HG02981 (cell line): ENCODE data around the gene ATP5F1E.
"Not testable (repeated sequence)": the region's sequence is repeated elsewhere in the genome, so short reads cannot be mapped to it uniquely, and the experiment has no call there.

ENCODE experiments used
- ATAC-seq: cut with Tn5 transposase; IDR thresholded peaks from one replicate; pipeline ENCODE4 v1.9.1; 2021; ENCODE audit warnings: mild to moderate bottlenecking, moderate library complexity; ENCODE audit not compliant: unreplicated experiment

ATP5F1E gene

DNA sequence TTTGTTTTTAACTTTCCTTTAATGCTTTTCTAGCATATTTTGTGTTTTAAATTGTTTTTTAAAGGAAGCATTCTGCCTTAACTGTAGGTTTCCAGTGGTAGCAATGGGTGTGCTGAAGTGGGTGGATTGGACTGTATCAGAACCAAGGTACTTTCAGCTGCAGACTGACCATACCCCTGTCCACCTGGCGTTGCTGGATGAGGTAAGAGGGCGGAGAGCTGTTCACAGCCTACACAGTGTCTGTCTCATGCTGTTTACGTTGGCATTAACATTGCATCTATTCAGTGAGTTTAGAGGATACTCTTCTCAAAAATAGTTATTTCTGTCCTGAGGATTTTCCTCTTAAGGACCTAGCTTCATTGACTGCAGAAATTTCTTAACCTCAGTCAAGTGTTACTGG, 39.2 kb downstream of the ATP5F1E start:
- ATAC-seq: no peak

DNA sequence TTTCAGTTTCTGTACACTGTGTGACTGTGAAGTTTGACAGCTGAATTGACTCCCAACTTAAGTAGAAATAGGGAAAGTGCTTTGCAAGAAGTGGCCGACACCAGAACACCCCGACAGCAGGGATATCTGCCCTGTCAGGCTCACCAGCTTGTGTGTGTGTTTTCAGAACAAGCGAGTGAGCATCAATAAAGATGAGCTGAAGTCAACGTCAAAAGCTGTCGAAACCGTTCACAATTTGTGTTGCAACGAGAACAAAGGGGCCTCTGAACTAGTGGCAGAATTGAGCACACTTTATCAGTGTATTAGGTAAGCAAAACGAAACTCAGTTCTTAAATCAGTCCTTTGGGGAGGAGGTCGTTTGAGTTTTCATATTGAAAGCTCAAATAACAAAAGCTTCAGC, 40.4 kb downstream of the ATP5F1E start:
- no peak for ATAC-seq

DNA sequence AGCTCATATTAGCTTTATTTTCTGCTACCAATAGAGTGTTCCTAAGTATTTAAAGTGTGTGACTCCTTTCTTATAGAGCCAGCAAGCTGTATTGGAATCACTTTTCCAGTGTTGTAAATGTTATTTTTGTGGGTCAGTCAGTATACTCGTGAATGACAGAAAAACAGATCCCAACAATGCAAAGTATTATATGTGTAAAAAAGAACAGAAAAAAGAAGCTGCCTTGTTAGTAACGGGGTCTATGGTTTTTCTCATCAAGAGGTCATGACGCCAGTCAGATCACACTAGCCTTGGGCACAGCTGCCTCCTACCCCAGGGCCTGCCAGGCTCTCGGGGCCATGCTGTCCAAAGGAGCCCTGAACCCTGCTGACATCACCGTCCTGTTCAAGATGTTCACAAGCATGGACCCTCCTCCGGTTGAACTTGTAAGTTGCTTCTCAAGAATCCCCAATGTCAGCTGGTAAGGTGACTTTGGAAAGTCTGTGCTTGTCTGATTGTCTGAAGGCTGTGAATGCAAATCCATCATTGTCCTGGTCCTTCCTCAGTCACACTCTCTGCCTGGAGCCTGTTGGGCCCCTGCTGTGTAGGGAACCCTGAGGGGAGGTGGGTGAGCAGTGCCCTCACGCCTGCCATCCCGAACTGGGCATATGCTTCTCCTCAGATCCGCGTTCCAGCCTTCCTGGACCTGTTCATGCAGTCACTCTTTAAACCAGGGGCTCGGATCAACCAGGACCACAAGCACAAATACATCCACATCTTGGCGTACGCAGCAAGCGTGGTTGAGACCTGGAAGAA, 41.3 kb downstream of the ATP5F1E start:
- ATAC-seq: no peak

GRCh38 chr20:58989196-58989595, 42.9 kb downstream of the ATP5F1E start:
- ATAC-seq: no peak

GRCh38 chr20:58988565-58988882, 43.6 kb downstream of the ATP5F1E start:
- no peak for ATAC-seq

- no peak for ATAC-seq
Measured at GRCh38 chr20:58987790-58988564, 44.2 kb downstream of the ATP5F1E start.

GRCh38 chr20:58986968-58987517, 45.1 kb downstream of the ATP5F1E start:
- ATAC-seq: no peak

- ATAC-seq: no peak
Measured at GRCh38 chr20:58986286-58986967, 45.7 kb downstream of the ATP5F1E start.

DNA sequence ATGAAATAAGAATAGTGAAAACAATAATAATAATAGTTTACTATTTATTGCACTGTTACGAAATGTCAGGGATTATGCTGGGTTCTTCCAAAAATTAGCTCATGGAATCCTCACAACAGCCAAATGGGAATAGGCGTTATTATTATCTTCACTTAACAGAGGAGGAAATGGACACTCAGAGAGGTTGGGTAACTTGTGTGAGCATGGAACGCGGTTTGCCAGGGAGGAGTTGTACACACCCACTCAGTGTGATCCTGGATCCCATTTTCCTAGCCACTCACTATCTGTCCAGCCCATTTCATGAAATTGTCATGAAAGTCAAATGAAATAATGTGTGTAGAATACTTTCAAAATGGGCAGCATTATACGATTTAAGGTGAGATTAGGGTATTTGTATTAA, 46.5 kb downstream of the ATP5F1E start:
- ATAC-seq: no peak

DNA sequence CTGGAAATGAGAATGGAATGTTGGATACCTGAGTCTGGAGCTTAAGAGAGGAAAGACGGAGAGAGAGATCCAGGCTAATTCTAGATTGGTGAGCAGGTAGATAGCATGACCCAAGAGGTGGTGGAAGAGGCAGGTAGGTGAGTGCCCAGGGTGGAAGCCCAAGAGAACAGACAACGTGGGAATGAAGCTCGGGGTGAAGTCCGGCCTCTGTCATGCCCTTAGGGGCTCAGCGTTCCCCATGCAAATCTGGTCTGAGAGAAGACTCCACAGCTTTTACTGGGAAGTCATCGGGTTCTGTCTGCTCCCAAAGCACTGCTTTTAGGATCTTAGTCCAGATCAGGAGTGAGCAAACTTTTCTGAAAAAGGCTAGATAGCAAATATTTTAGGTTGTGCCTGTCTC, 47.4 kb downstream of the ATP5F1E start:
- ATAC-seq: no peak

DNA sequence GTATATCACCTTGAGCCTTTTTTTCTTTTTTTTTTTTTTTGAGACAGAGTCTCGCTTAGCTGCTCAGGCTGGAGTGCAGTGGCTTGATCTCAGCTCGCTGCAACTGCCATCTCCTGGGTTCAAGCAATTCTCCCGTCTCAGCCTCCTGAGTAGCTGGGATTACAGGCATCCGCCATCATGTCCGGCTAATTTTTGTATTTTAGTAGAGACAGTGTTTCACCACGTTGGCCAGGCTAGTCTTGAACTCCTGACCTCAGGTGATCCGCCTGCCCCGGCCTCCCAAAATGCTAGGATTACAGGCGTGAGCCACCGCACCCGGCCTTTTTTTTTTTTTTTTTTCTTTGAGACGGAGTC, 49.0 kb downstream of the ATP5F1E start:
- ATAC-seq: not testable (repeated sequence)

DNA sequence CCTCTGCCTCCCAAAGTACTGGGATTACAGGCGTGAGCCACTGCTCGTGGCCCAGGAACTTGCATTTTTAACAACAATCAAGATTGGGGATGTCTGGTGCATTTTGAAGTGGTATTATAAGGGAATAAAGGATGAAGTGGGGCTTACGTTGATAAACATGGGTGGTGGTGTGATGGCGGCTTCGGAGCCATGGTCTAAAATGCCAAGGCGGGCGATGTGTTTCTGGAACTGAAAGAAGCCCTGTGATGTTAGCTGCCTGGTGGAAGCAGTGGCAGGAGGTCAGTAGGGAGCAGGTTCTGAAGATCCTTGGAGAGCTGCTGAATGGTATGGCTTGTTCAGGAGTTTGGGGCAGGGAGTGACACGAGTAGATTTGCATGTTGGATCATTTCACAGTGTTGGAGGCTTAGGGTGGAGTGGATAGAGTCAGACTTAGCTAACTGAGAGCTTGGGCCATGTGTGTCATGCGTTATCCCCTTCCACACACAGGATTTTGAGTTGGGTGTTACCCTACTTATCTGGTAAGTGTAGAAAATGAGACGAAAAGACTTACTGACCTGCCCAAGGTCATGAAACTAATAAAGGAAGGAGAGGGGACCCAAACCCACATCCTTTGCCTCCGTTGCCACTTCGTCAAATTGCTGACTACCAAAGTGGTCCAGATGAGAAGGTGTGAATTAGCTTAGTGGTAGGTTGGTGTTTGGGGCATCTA, 49.6 kb downstream of the ATP5F1E start:
- ATAC-seq: no peak

- ATAC-seq: peak; percentile 1
Measured at GRCh38 chr20:58981628-58982364, 50.3 kb downstream of the ATP5F1E start.

- ATAC-seq: peak; percentile 78
Measured at GRCh38 chr20:58980711-58981627, 51.2 kb downstream of the ATP5F1E start, which contains the start of gene NELFCD. Gene NELFCD (plus strand): TSS chr20:58981256. CDS start chr20:58981310, 54 bp downstream.

- no peak for ATAC-seq
Measured at GRCh38 chr20:58978351-58979190, 53.6 kb downstream of the ATP5F1E start.

GRCh38 chr20:58976061-58976730, 55.9 kb downstream of the ATP5F1E start:
- no peak for ATAC-seq
